Measurements from ENCODE around the gene FUNDC1. TPM values are rescaled to one million over a fixed set of nuclear protein-coding genes. Genes with fewer than 3 reads are reported as not detected.

FUNDC1 gene
- total RNA-seq, 1 experiment from 2014 or later: 18.6 TPM

- ChIA-PET CTCF (no interaction called here), POLR2A (no interaction called here)
- intact Hi-C loops (cut with micrococcal nuclease; ENCODE audit: unreplicated experiment): no loop called here
- no peak for DNase-seq
- Histone ChIP-seq H3K4me3 (ENCODE audit: low read depth, low read length) (no peak overlapping the region), H3K9me3 (no peaks in the 10 kb centered on the region), H3K4me1 (peaks cover 14% of the 10 kb centered on the region), H3K36me3 (ENCODE audit: control insufficient read depth, insufficient read depth, low read length) (no peaks in the 10 kb centered on the region), H3K27me3 (replicated peaks; ENCODE audit: control insufficient read depth, insufficient read depth, low read length) (no peaks in the 10 kb centered on the region)
- Mint-ChIP-seq H3K9me3 (ENCODE audit: unreplicated experiment) (no peaks in the 10 kb centered on the region), H3K4me1 (ENCODE audit: low read depth, unreplicated experiment) (peaks cover 7% of the 10 kb centered on the region), H3K27ac (ENCODE audit: unreplicated experiment) (no peak overlapping the region), H3K4me3 (ENCODE audit: unreplicated experiment) (no peak overlapping the region), H3K36me3 (ENCODE audit: insufficient read depth, unreplicated experiment) (peaks cover 8% of the 10 kb centered on the region), H3K27me3 (ENCODE audit: insufficient read depth, unreplicated experiment) (no peaks in the 10 kb centered on the region)
- BruUV-seq (replicated peaks): no TSS peak
- no peak for TF ChIP-seq CTCF (IDR thresholded peaks at IDR 0.05; ENCODE audit: insufficient read depth in 1 of 2, low read depth in 1 of 2, low read length in 1 of 2, severe bottlenecking in 1 of 2, unreplicated experiment in 1 of 2)
Observed at GRCh38 chrX:44544036-44544435, 1.4 kb upstream of the FUNDC1 start.

GRCh38 chrX:44536198-44536597, 6.5 kb downstream of the FUNDC1 start:
- Mint-ChIP-seq H3K9me3 (ENCODE audit: unreplicated experiment) (no peaks in the 10 kb centered on the region), H3K27me3 (ENCODE audit: insufficient read depth, unreplicated experiment) (no peaks in the 10 kb centered on the region), H3K27ac (ENCODE audit: unreplicated experiment) (no peak overlapping the region), H3K4me1 (ENCODE audit: low read depth, unreplicated experiment) (no peaks in the 10 kb centered on the region), H3K36me3 (ENCODE audit: insufficient read depth, unreplicated experiment) (peaks cover 32% of the 10 kb centered on the region), H3K4me3 (ENCODE audit: unreplicated experiment) (no peak overlapping the region)
- no peak for TF ChIP-seq CTCF (IDR thresholded peaks at IDR 0.05; ENCODE audit: insufficient read depth in 1 of 2, low read depth in 1 of 2, low read length in 1 of 2, severe bottlenecking in 1 of 2, unreplicated experiment in 1 of 2)
- Histone ChIP-seq H3K9me3 (no peaks in the 10 kb centered on the region), H3K27me3 (replicated peaks; ENCODE audit: control insufficient read depth, insufficient read depth, low read length) (no peaks in the 10 kb centered on the region), H3K36me3 (ENCODE audit: control insufficient read depth, insufficient read depth, low read length) (no peaks in the 10 kb centered on the region; the same call in 1 of the 2 replicates), H3K4me1 (no peaks in the 10 kb centered on the region), H3K4me3 (ENCODE audit: low read depth, low read length) (no peak overlapping the region)
- POLR2A ChIA-PET: no interaction called here
- intact Hi-C loops (cut with micrococcal nuclease; ENCODE audit: unreplicated experiment): no loop called here
- CTCF ChIA-PET: no interaction called here
- BruUV-seq (replicated peaks): no TSS peak
- DNase-seq: no peak

- H3K4me3 Mint-ChIP-seq (ENCODE audit: unreplicated experiment): no peak overlapping the region
- H3K4me1 Mint-ChIP-seq (ENCODE audit: low read depth, unreplicated experiment): no peaks in the 10 kb centered on the region
- Histone ChIP-seq H3K27me3 (replicated peaks; ENCODE audit: control insufficient read depth, insufficient read depth, low read length) (no peaks in the 10 kb centered on the region), H3K9me3 (no peaks in the 10 kb centered on the region), H3K36me3 (ENCODE audit: control insufficient read depth, insufficient read depth, low read length) (no peaks in the 10 kb centered on the region), H3K4me1 (no peaks in the 10 kb centered on the region), H3K4me3 (ENCODE audit: low read depth, low read length) (no peak overlapping the region)
- H3K27me3 Mint-ChIP-seq (ENCODE audit: insufficient read depth, unreplicated experiment): no peaks in the 10 kb centered on the region
- peaks cover 12% of the 10 kb centered on the region for H3K36me3 Mint-ChIP-seq (ENCODE audit: insufficient read depth, unreplicated experiment)
- no TSS peak for BruUV-seq (replicated peaks)
- ChIA-PET POLR2A (no interaction called here), CTCF (no interaction called here)
- H3K27ac Mint-ChIP-seq (ENCODE audit: unreplicated experiment): no peak overlapping the region
- DNase-seq: no peak
- no peak for TF ChIP-seq CTCF (IDR thresholded peaks at IDR 0.05; ENCODE audit: insufficient read depth in 1 of 2, low read depth in 1 of 2, low read length in 1 of 2, severe bottlenecking in 1 of 2, unreplicated experiment in 1 of 2)
- intact Hi-C loops (cut with micrococcal nuclease; ENCODE audit: unreplicated experiment): no loop called here
- H3K9me3 Mint-ChIP-seq (ENCODE audit: unreplicated experiment): no peaks in the 10 kb centered on the region
Observed at GRCh38 chrX:44529310-44529709, 13.3 kb downstream of the FUNDC1 start.
